GM10266 (cell line): Measurements from ENCODE around the gene MAP2K3.

Source experiments
- DNase-seq: peaks from one replicate; pipeline ENCODE4 v3.0.0; 2012; ENCODE audit errors: extremely low spot score
- TF ChIP-seq, protein P1 (sequence below): IDR thresholded peaks from 2 replicates; pipeline ENCODE4 v1.5.1; 2012; ENCODE audit warnings: mild to moderate bottlenecking, low read depth; ENCODE audit not compliant: control insufficient read depth, insufficient read depth; ENCODE audit errors: missing control alignments

Gene MAP2K3

DNA sequence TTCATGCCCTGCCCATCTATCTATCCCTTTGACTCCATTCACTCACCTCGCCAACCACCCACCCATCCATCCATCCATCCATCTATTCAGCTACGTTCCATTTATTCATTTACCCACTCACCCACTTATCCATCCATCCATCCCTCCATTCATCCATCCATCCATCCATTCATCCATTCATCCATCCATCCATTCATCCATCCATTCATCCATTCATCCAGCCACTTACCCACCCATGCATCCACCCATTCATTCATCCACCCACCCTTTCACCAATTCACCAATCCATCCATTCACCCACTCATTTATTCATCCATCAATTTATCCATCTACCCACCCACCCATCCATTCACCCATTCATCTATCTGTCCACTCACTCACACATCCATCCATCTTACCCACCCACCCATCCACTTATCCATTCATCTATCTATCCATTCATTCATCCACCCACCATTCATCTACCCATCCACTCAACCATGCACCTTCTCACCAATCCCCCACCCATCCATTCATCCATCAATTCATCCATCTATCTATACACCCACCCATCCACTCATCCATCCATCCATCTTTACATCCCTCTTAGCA is 72.1 kb downstream of the MAP2K3 start:
- TF ChIP-seq, protein P1, sequence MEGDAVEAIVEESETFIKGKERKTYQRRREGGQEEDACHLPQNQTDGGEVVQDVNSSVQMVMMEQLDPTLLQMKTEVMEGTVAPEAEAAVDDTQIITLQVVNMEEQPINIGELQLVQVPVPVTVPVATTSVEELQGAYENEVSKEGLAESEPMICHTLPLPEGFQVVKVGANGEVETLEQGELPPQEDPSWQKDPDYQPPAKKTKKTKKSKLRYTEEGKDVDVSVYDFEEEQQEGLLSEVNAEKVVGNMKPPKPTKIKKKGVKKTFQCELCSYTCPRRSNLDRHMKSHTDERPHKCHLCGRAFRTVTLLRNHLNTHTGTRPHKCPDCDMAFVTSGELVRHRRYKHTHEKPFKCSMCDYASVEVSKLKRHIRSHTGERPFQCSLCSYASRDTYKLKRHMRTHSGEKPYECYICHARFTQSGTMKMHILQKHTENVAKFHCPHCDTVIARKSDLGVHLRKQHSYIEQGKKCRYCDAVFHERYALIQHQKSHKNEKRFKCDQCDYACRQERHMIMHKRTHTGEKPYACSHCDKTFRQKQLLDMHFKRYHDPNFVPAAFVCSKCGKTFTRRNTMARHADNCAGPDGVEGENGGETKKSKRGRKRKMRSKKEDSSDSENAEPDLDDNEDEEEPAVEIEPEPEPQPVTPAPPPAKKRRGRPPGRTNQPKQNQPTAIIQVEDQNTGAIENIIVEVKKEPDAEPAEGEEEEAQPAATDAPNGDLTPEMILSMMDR: no peak
- DNase-seq: no peak

DNA sequence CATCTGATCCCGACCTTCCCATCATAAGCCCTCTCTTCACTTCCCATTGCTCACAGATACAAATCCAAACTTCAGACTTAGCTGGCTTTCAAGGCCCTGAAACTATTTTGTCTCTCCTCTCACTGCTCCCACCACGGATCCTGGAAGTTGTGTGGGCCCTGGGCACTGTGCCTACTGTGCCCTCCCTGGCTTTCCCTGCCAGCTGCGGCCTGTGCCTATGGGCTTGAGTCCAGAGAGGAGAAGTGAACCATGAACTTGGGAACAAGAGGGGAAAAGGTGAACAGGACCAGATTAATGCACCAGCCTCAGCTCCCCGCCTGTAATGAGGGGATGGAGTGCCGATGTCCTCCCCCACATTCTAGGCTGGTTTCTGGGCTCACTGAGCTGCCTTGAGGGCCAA is 72.8 kb downstream of the MAP2K3 start:
- DNase-seq: no peak

DNA sequence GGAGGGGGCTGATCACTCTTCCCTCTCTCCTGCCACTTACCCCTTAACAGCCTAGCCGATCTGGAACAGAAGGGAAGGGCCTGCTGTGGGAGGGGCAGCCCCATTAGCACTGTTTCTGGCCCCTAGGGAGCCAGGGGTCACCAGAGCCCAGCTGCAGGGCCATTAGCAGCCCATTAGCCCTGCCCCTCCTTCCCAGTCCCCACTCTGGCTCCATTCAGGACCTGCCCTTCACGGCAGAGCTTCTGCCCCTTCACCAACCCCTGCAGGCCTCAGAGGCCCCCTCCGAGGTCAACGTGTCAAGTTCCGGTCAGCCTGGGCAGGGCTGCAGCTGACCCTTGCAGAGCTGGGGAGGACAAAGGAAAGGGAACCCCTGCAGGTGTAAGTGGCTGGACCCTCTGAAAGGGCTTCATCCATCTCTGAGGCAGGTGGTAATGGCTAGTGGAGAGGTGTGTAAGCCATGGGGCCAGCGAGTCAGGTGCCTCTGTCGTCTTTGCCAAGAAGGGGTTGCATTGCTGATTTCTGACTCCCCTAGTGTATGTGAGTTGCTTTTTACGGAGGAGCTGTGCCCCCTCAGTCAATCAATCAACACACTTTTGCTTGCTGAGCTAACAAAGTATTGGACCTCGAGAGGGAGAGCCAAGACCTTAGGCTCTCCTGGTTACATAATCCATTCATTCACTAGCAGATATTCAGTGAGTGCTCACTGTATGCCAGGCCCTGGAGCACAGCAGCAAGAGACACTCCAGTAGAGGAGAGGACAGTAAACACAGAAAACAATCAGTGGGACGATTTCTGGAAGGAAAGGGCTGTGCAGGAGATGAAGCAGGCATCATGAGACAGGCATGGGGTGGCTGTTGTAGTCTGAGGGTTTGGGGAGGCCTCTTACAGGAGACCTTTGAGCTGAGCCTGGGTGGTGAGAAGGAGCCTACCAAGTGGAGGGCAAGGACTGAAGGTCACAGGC is 73.5 kb downstream of the MAP2K3 start:
- TF ChIP-seq, protein P1: no peak
- DNase-seq: no peak

More for the DNA sequence above, 72.8 kb downstream of the MAP2K3 start:
- TF ChIP-seq, protein P1: no peak

DNA sequence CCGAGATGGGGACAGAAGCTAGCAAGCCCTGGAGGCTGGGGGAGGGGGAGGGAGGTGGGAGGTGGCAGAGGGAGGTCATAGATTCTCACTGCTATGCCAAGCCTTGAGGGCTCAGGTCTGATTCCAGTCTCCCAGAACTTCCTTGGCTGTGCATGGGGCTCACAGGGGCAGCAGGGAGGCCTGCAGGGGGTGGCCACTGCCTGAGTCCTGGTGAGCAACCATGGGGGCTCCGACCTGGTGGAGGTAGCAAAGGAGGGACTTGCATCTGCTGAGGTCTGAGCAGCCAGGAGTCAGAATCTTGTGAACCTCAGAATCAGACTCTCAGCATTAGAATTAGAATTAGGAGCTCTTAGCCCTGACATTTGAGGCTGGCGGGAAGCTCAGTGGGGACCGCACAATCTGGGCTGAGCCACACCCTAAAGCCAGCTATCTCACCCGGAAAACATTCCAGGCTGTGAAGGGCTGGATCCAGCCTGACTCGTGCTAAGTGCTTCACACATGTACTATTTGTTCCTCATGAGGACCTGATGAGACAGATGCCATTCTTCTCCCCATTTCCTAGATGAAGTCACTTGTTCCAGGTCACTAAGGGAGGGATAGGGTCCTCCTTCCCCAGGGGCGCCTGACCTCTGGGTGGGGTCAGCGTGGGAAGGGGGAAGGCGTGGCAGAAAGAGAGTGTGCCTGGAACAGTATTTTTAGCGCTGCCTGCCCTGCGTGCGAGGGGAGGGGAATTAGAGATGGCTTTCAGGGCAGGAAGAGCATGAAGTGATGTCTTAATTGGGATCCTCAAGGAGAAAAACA is 74.4 kb downstream of the MAP2K3 start:
- TF ChIP-seq, protein P1: no peak
- DNase-seq: no peak

DNA sequence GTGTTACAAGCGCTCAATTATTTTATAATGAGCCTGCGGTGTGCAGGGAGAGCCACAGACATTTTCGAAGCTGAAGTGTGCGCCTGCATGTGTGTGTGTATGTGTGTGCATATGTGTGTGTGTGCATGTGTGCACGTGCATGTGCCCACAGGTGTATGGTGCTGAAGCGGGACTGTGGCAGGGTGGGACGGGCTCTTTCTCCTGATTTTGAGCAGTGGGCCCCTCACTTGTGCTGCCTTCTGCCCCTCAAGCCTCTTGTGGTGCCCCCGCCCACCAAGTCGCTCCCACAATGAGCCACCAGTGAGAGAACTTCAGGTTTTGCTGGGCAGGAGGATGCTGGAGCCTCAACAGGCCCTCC is 75.0 kb downstream of the MAP2K3 start:
- no peak for DNase-seq
- TF ChIP-seq, protein P1: no peak

DNA sequence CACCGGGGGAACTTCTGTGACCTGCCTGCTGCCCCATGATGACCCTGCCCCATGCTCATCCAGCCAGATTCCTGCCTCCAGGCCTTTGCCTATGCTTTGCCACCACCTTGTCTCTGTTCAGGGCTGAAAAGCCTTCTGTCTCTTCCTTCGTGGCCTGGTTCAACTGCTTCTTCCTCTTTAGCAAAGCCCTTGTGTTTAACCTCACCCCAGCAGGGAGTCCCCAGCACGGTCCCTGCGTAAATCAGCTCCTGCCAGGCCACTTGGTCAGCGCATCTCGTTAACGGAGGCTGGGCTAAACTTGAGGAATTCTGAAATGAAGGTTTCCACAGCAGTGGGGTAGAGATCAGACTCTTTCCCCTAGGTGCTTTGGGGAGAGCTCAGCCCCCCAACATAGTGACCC is 75.5 kb downstream of the MAP2K3 start:
- TF ChIP-seq, protein P1: no peak
- no peak for DNase-seq
